LNCaP clone FGC (cell line): ENCODE measurements around the gene A1CF.
"Not testable (repeated sequence)": the region's sequence is repeated elsewhere in the genome, so short reads cannot be mapped to it uniquely, and the experiment has no call there.

Experiments used
- DNase-seq: peaks from one replicate; pipeline ENCODE4 v3.0.0-alpha.2; 2011; ENCODE audit warnings: low read depth
- H3K4me3 ChIP-seq: 2 replicates; pipeline ENCODE4 v1.5.1; 2011; ENCODE audit warnings: mild to moderate bottlenecking, low read depth, low read length, control low read depth
- CTCF ChIP-seq: IDR thresholded peaks from 2 replicates; pipeline ENCODE4 v1.5.1; 2012; ENCODE audit warnings: mild to moderate bottlenecking; ENCODE audit not compliant: control insufficient read depth, insufficient read depth; ENCODE audit errors: extremely low read depth

The A1CF gene

DNA sequence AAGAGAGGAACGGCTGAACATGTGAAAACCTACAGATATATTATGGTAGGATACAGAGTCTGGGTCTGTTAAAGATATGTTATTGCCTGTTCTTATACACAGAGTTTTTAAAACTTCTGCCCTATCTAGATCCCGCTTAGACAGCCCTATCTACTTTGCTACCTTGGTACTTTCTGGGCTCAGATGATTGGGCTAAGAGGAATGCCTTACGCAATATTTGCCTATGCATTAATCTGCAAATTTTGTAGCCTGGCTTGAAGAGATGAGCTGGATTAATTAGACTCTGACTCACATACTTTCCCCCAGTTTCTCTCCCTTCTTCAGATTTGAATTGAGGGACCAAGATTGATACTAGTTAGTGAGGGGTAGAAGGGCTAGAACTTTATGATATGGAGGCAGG, 33.6 kb upstream of the A1CF start:
- no peak for TF ChIP-seq CTCF
- H3K4me3 ChIP-seq: no peak overlapping the region
- DNase-seq: no peak

- DNase-seq: no peak
- TF ChIP-seq CTCF: no peak
Measured at GRCh38 chr10:50918529-50918928, 33.1 kb upstream of the A1CF start.

GRCh38 chr10:50917486-50917885, 32.1 kb upstream of the A1CF start:
- no peak for TF ChIP-seq CTCF
- H3K4me3 ChIP-seq: no peak overlapping the region
- no peak for DNase-seq

More at GRCh38 chr10:50918529-50918928, 33.1 kb upstream of the A1CF start:
- no peak overlapping the region for H3K4me3 ChIP-seq

DNA sequence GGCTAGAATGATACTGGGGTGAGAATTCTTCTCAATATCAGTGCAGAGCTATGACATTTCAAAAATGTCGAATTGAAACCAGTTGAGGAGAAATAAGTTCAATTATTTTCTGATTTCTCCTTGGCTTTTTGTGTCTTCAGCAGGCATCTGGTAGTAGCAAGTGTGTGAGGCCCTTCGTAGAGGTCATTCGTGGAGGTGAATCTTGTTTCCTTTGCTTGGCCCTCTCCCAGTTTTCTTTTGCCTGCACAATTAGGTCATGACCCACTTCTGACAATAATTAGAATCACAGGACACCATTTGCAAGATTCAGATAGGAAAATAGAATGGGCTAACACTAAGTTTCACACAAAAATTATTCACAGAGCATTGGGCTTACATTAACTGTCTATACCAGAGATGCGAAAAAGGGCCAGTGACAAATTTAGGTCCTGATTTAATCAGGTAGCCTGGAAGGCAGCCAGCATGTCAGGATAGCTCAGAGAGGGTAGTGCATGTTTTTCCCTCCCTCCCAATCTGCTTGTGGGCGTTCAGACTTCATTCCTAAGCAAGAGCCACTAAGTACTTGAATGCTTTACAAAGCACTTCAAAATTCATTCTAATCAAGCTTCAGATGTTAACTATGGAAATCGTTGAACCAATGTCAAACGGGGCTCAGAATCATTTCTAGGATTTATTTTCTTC, 24.0 kb upstream of the A1CF start:
- H3K4me3 ChIP-seq: no peak overlapping the region
- TF ChIP-seq CTCF: no peak
- DNase-seq: no peak

DNA sequence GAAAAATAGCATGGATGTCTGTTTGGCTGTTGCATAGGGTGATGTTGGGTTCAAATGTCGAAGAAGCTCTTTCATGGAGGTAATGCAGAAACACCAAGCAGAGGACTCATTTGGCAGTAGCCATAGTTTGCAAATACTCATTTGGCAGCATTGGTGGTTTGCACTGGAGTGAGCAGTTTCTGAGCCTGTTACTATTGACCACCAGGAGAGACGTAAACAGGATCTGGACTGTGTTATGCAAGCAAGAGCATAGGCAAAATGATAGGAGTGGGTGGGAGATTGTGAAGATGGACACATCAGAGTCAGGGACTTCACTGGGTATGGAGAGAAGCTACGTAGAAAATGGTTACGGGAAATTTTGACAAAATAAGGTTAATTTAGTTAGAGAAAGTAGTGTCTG, 22.9 kb upstream of the A1CF start:
- TF ChIP-seq CTCF: no peak
- no peak overlapping the region for H3K4me3 ChIP-seq
- no peak for DNase-seq

- H3K4me3 ChIP-seq, DNase-seq: not testable (repeated sequence)
Measured at GRCh38 chr10:50905797-50906196, 20.4 kb upstream of the A1CF start.

DNA sequence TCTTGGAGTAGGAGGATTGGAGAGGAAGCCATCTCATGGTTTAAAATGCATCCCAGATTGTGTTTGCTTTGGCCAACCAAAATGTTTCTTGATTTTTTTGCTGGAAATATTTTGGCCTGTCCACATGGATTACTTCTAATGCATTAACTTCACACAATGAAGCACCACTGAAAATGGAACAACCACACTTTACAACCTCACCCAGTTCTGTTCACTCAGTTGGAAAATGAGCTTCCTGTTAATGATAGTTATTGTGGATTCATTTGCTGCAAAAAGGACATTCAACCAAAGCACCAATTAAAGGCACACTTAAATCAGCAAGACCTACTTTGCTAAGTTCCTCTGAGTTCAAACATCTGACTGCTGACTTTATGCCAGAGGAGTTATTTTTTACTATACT, 11.3 kb upstream of the A1CF start:
- no peak for DNase-seq
- no peak overlapping the region for H3K4me3 ChIP-seq
- TF ChIP-seq CTCF: no peak
